NCI-H345 (cell line): ENCODE results near the gene MYO5A.
"Not testable (repeated sequence)": the region's sequence is repeated elsewhere in the genome, so short reads cannot be mapped to it uniquely, and the experiment has no call there.

ENCODE experiments used
- DNase-seq: peaks from one replicate; lab custom pipeline; 2025; lab: John Stamatoyannopoulos, UW

Gene MYO5A

GRCh38 chr15:52419494-52419893 is 109.2 kb downstream of the MYO5A start:
- DNase-seq, result no peak

DNA sequence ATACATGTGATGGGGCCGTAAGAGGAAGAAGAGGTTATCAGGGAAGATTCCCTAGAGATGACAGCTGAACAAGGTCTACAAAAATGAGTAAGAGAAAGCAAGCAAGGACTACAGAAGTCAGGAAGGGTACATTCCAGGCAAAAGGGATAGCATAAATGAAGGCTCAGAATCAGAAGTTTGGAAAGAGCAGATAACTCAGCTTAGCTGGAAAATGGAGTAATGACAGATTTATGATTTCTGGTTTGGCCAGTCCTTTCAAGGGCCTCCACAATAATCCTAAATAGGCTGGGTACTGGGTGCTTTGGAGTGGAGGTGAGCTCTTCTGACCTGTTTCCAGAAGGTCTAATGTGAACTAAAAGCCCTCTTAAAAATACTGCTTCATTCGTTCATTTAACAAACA is 110.7 kb downstream of the MYO5A start:
- no peak for DNase-seq

- no peak for DNase-seq
These were observed 111.2 kb downstream of the MYO5A start for GRCh38 chr15:52417521-52417920.

DNA sequence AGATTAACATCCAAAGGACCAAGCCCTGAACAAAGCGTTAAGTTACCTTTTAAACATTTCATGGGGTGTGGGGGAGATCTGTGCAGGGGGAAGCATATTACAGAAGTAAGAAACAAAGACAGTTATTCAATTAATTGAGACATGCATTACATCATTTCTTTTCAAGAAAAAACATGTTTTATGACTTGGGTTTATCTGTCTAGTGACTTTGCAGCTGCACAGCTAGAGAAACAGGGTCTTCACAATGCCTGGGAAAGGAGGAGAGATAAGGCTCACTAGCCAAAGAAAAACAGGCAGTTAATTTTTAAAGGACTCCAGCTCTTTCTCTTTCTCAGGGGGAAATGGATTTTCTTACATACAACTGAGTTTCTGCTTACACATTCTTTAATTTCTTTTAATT is 112.1 kb downstream of the MYO5A start:
- DNase-seq, result not testable (repeated sequence)

DNA sequence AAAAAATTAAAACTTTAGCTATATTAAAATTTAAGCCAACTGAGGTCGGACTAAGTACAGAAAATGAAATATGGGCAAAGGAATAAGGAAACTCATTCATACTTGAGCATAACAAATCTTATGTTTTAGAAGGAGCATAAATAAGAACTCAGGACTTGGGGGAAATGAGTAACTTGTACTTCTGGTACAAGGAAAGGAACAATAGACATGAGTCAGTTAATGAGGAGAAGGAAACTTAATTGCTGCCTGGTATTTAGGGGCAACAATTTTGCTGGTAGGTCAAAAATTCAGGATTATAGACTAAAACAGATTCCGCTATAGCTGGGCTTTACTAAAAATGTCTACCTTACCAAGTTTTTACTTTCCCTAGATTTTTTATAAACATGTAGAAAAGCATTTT is 113.1 kb downstream of the MYO5A start:
- no peak for DNase-seq

GRCh38 chr15:52414936-52415335 is 113.7 kb downstream of the MYO5A start:
- DNase-seq, result peak; percentile 49

GRCh38 chr15:52408823-52409222 is 119.9 kb downstream of the MYO5A start:
- DNase-seq, result no peak

DNA sequence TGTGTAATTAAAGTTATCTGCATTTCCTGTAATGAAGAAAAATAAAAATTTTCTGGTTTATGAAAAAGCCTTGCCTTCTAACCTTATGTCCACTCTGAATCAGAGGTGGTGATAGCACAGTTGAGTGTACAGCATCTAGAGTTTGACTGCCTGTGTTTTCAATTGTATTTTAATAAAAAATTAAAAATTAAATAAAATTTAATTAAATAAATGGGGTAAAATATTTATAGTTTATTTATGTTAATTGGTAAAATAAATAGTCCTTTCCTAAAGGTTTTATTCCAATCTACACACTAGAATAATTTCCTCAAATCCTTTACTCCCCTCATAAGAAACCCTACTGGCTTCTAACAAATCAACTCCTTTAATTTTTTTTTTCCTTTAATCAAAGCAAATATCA is 121.3 kb downstream of the MYO5A start:
- DNase-seq, result no peak

DNA sequence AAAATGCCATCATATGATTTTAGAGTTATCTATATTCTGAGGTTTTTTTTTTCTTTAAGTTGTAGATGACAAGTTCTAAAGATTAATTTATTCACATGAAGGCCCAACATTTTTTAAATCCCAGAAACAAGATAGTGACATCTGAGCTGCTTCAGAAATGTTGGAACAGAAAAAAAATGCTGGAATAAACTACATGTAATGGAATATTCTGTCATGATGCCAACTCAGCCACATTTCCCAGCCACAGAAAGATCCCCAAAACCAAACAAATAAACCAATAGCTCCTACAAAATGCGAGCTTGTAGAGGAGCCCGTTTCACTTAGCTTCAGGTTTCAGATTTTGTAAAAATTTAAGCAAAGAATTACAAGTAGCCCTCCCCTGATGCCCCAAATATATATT is 122.1 kb downstream of the MYO5A start:
- no peak for DNase-seq

DNA sequence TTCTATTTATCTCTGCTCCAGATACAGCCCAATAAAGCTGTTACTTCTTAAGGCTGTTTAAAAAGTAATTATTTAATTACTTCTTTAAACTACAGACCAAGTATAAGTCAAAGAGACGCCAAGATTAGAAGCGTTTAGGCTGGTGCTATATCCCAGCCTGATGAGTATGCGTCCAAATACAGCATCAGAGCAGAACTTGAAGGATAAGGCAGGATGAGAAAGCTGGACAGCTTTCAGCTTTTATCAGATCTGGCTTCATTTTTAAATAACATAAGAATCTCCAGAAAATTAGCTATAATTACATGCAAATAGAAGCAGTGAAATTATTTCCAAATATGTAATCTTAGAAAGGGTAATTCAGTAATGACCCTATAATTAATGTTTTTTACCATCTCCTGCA is 122.8 kb downstream of the MYO5A start:
- DNase-seq, result no peak

- DNase-seq, result no peak
These were observed 131.6 kb downstream of the MYO5A start for GRCh38 chr15:52397118-52397517.

GRCh38 chr15:52394118-52394517 is 134.6 kb downstream of the MYO5A start:
- DNase-seq, result no peak

DNA sequence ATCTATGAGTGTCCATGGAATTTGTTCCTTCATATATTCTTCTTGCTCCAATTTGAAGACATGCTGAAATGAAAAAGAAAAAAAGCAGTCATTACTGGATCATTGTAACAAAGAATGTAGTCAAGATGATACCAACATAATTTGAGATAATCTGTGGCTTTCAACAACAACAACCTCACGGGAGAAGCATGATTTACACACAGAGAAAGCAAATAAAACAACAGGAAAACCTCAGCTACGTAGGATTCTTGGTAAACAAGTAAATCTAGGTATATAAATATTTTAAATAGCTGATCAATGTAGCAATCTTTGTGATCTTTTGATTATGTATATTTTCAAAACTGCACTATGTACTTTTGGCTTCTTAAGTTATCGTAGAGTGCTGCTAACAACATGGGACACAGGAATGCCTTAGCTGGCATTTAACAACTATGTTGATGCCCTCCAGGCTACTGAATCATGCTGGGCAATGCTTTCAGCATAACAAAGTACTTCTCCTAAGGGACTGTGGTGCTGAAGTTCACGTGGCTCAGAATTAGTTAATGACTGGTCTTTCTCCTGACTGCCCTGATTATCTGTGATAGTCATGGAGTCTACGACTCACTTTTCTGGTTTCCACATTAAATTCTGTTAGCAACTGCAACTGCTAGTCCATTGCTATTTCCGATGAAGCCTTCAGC is 136.5 kb downstream of the MYO5A start:
- DNase-seq, result no peak

DNA sequence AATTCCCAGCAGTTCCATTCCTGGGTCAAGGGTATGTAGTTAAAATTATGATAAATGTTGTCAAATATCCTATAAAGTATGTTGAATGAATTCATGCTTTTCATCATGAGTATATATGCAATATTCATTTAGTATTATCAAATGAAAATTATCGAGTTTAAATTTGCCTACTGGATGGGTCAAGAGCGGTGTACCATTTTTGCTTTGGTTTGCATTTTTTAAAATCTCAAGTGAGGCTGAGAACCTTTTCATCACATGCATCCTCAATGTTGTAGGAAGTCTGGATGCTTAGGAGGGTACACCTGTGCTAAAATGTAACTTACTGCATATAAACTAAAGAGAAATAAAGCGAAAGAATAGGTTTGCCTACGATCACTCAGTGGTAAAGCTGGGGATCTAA is 137.6 kb downstream of the MYO5A start:
- no peak for DNase-seq

DNA sequence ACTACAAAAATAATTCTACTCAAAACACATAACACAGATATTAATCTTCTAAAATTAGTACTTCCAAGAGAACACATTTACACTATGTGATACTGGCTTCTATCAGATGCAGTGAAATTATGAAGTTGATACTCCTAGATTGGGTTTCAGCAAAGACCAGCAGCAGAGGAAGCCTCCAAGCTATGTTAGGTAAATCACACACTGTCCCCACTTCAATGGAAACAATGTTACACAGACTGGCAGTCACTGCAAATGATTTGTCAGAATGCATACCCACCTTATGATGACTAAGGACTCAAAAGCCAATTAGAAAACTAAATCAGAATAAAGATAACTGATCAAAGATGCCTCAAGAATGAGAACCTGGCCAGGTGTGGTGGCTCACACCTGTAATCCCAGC is 143.0 kb downstream of the MYO5A start:
- DNase-seq, result no peak

DNA sequence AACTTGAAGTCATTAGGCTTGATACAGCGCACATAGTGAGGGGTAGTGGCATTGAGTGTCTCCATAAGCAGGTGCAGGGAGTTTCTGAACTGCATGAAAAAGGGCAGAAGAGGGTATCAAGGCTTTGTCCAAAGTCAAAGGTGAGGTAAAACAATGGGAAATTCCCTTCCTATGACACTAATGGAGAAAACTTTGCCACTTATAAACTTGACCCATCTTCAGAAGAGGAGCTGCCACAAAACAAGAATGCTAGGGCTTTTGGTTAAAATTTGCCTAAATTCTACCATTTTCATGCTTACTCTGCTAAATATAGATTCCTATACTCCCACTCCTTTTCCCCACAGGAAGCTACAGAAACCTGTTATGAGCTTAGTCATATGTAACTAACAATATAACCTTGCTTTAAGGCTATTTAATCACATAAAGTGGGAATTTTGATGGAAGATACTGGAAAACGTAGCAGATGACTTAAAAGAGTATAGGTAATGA is 145.5 kb downstream of the MYO5A start:
- DNase-seq, result no peak

DNA sequence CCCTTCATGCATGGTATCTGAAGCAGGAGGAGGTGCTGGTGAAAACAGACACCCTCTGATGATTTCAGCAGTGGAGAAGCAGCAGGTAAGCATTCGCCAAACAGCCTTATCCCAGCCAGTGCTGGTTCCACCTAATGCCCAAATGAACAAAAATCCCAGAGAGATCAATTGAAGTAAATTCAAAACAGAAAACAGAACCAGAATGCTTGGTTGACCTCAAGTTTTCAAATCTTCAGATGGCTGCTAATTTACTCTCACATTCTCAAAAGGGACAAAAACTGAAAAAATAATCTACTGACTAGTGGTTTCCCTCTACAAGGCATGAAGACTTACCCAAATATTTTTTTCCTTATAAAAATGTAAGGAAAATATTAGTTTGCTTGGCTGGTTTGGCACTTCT is 146.0 kb downstream of the MYO5A start:
- DNase-seq, result no peak

DNA sequence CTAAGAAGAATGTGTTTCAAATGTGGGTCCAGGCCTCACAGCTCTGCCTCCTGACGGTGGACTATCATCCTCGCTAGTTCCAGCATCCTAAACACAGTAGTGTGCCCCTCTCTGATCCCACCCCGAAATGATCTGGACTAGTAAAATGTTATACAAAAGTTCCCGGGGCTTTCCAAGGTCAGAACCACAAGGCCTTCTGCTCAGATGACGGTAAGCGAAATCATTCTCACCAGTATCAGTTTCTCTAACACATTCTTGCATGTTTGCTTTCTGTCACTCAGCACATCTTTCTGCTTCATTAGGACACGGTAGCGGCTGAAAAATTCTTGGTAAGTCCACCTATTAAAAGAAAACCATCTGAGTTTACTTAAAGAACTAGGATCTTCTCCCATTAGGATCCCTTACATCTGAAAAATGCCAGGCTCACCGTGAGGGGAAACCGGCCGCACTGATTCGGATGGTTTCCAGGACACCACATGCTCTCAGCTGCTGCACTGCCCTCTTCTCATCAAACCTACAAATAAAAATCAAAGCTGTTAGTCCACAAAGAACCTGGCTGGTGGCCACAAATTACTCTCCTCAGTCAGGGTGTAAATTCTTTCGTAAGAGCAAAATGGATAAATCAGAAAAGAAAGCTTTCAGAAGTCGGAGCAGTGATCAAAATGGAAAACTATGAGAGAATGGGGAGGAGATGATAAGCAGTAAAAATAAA is 149.1 kb downstream of the MYO5A start:
- no peak for DNase-seq

- DNase-seq, result no peak
These were observed 149.8 kb downstream of the MYO5A start for GRCh38 chr15:52378746-52379394.

DNA sequence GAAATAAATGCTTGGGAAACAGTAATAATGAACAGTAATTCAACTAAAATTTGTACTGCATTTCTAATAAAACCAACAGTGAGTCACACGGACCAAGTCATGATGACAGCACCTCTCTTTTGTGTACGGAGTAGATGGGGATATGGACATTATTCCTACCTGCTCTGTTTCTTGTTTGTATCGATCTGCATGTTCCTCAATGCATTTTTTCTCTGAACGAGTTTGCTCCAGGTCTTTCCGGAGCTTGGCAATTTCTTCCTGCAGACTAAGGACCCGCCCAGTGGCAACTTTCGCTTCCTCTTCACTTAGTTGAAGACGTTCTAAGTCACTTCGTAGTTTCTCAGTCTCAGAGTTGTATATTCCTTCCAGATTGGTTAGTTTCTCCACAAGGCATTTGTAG is 158.7 kb downstream of the MYO5A start:
- no peak for DNase-seq

DNA sequence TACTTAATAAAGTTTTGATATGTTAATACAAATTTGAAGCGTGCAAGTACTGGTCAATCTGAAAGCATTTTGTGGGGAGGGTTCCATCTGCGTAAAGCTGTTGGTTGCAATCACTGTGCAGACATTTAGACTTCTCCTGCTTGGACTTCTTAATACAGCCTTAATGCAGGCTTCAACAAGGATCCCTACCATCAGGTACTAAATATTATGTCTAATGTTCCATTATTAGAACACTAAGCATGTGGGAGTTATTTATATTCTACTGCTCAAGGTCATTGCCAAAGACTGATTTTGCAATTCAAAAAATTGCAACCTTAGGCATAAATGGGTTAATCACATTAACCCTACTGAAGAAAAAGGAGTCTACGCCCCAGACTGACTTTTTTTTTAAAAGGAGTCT is 159.2 kb downstream of the MYO5A start:
- DNase-seq, result no peak

- DNase-seq, result no peak
These were observed 159.7 kb downstream of the MYO5A start for GRCh38 chr15:52369030-52369429.

- DNase-seq, result no peak
These were observed 160.3 kb downstream of the MYO5A start for GRCh38 chr15:52368402-52368801.
